ENCODE data around the gene KPNA4.
A peak's percentile ranks its signal among the peaks of the same experiment; 100 is the strongest.
"Not testable (repeated sequence)": the region's sequence is repeated elsewhere in the genome, so short reads cannot be mapped to it uniquely, and the experiment has no call there.

The KPNA4 gene

GRCh38 chr3:160565442-160566403 lies at the start of gene KPNA4:
Gene KPNA4 (minus strand): TSS chr3:160565571. CDS start chr3:160565282, 289 bp downstream.
- peak; percentile 97 for DNase-seq (ENCODE audit: low spot score)

- DNase-seq (ENCODE audit: low spot score), result no peak
Measured at GRCh38 chr3:160613661-160614060, 48.3 kb upstream of the KPNA4 start.

- DNase-seq (ENCODE audit: low spot score), result no peak
Measured at GRCh38 chr3:160612386-160613075, 47.2 kb upstream of the KPNA4 start.

- no peak for DNase-seq (ENCODE audit: low spot score)
Measured at GRCh38 chr3:160611141-160611540, 45.8 kb upstream of the KPNA4 start.

GRCh38 chr3:160608870-160609269 lies 43.5 kb upstream of the KPNA4 start:
- DNase-seq (ENCODE audit: low spot score), result no peak

GRCh38 chr3:160607826-160608225 lies 42.5 kb upstream of the KPNA4 start:
- DNase-seq (ENCODE audit: low spot score), result no peak

- DNase-seq (ENCODE audit: low spot score), result no peak
Measured at GRCh38 chr3:160605315-160605714, 39.9 kb upstream of the KPNA4 start.

GRCh38 chr3:160603845-160604244 lies 38.5 kb upstream of the KPNA4 start:
- not testable (repeated sequence) for DNase-seq (ENCODE audit: low spot score)

- DNase-seq (ENCODE audit: low spot score), result no peak
Measured at GRCh38 chr3:160602259-160602658, 36.9 kb upstream of the KPNA4 start.

- no peak for DNase-seq (ENCODE audit: low spot score)
Measured at GRCh38 chr3:160601288-160601687, 35.9 kb upstream of the KPNA4 start.

GRCh38 chr3:160598865-160599264 lies 33.5 kb upstream of the KPNA4 start:
- DNase-seq (ENCODE audit: low spot score), result no peak

- no peak for DNase-seq (ENCODE audit: low spot score)
Measured at GRCh38 chr3:160588023-160588422, 22.7 kb upstream of the KPNA4 start.

- no peak for DNase-seq (ENCODE audit: low spot score)
Measured at GRCh38 chr3:160587105-160587504, 21.7 kb upstream of the KPNA4 start.

- no peak for DNase-seq (ENCODE audit: low spot score)
Measured at GRCh38 chr3:160586679-160587078, 21.3 kb upstream of the KPNA4 start.

- no peak for DNase-seq (ENCODE audit: low spot score)
Measured at GRCh38 chr3:160583451-160583850, 18.1 kb upstream of the KPNA4 start.

- DNase-seq (ENCODE audit: low spot score), result no peak
Measured at GRCh38 chr3:160580938-160581337, 15.6 kb upstream of the KPNA4 start.

- no peak for DNase-seq (ENCODE audit: low spot score)
Measured at GRCh38 chr3:160577556-160578195, 12.3 kb upstream of the KPNA4 start.

GRCh38 chr3:160577093-160577492 lies 11.7 kb upstream of the KPNA4 start:
- DNase-seq (ENCODE audit: low spot score), result no peak

- DNase-seq (ENCODE audit: low spot score), result no peak
Measured at GRCh38 chr3:160576621-160577020, 11.2 kb upstream of the KPNA4 start.

GRCh38 chr3:160575589-160575988 lies 10.2 kb upstream of the KPNA4 start:
- no peak for DNase-seq (ENCODE audit: low spot score)

- no peak for DNase-seq (ENCODE audit: low spot score)
Measured at GRCh38 chr3:160574636-160575035, 9.3 kb upstream of the KPNA4 start.

GRCh38 chr3:160573955-160574525 lies 8.7 kb upstream of the KPNA4 start:
- DNase-seq (ENCODE audit: low spot score), result not testable (repeated sequence)

Data from pons (tissue), 1 donor.